A549 (cell line): ENCODE data around the gene NTM. TPM values are rescaled to one million over a fixed set of nuclear protein-coding genes. Genes with fewer than 3 reads are reported as not detected.

Experiments used
- ATAC-seq, 2 experiments: fragments of 200-7000 bp in 1 of 2; fragments of >200 bp in 1 of 2; cut with Nextera tagmentation in 1 of 2; cut with Tn5 transposase in 1 of 2; 3 replicates each; pipeline versions ENCODE4 v1.8.0 to v1.9.1; 2018 to 2020; ENCODE audit warnings: mild to moderate bottlenecking in 1 of 2, moderate library complexity in 1 of 2
- CTCF ChIA-PET: fragments of 300-600 bp; sonication (Branson Sonifier 250); formaldehyde crosslinking; extraction: SDS; loops from one replicate; lab custom pipeline; 2021; ENCODE audit warnings: antibody characterized with exemption, inconsistent platforms; lab: Yijun Ruan, JAX
- POLR2A ChIA-PET: fragments of 350-600 bp; formaldehyde crosslinking; extraction: SDS; loops from one replicate; lab custom pipeline; 2021; ENCODE audit warnings: antibody characterized with exemption, inconsistent platforms; lab: Yijun Ruan, JAX
- DNase-seq, 2 experiments: peaks; one replicate each; pipeline versions ENCODE4 v3.0.0 to v3.0.0-alpha.2; 2011 to 2016; ENCODE audit warnings: low read depth in 1 of 2, low spot score in 1 of 2
- FAIRE-seq: peaks from 2 replicates; lab custom pipeline; 2011; peaks lifted over from hg19 to GRCh38; lab: Jason Lieb, UNC
- H3K27ac ChIP-seq, 2 experiments: fragments of >200 bp; sonication (Bioruptor Twin); formaldehyde crosslinking; 3 replicates each; pipeline ENCODE4 v1.5.1; 2016 to 2017
- H3K4me1 ChIP-seq: fragments of >200 bp; sonication (Bioruptor Twin); formaldehyde crosslinking; 3 replicates; pipeline ENCODE4 v1.6.1; 2016
- H3K4me2 ChIP-seq: fragments of >200 bp; sonication (Bioruptor Twin); formaldehyde crosslinking; 3 replicates; pipeline ENCODE4 v1.6.1; 2016
- H3K4me3 ChIP-seq: fragments of >200 bp; sonication (Bioruptor Twin); formaldehyde crosslinking; 3 replicates; pipeline ENCODE4 v1.5.1; 2016
- H3K9me3 ChIP-seq: fragments of >200 bp; sonication (Bioruptor Twin); formaldehyde crosslinking; 3 replicates; pipeline ENCODE4 v1.6.1; 2016
- BCL3 ChIP-seq: fragments of >200 bp; sonication (Bioruptor Twin); formaldehyde crosslinking; IDR thresholded peaks from 3 replicates; pipeline ENCODE4 v1.6.1; 2016
- CBX2 ChIP-seq: fragments of 200-600 bp; sonication (generic); IDR thresholded peaks from 2 replicates; pipeline ENCODE4 v1.6.1; 2016; ENCODE audit warnings: low read depth, mild to moderate bottlenecking, borderline replicate concordance
- CHD4 ChIP-seq: fragments of 200-600 bp; sonication (generic); IDR thresholded peaks from 2 replicates; pipeline ENCODE4 v1.6.1; 2016; ENCODE audit warnings: antibody characterized with exemption, mild to moderate bottlenecking, borderline replicate concordance
- CTCF ChIP-seq: fragments of >200 bp; sonication (Bioruptor Twin); formaldehyde crosslinking; IDR thresholded peaks from 3 replicates; pipeline ENCODE4 v1.5.1; 2016
- EHF ChIP-seq: fragments of 250-450 bp; sonication (Bioruptor Pico); IDR thresholded peaks from 2 replicates; pipeline ENCODE4 v1.5.0; 2020; ENCODE audit warnings: mild to moderate bottlenecking
- GATA3 ChIP-seq: IDR thresholded peaks from 2 replicates; pipeline ENCODE4 v1.6.1; 2012; ENCODE audit warnings: borderline replicate concordance
- HES2 ChIP-seq: fragments of >200 bp; sonication (Bioruptor Twin); formaldehyde crosslinking; IDR thresholded peaks from 2 replicates; pipeline ENCODE4 v1.6.1; 2016
- HMGXB4 ChIP-seq: fragments of 250-450 bp; sonication (Bioruptor Pico); IDR thresholded peaks from 2 replicates; pipeline ENCODE4 v1.5.0; 2021; ENCODE audit warnings: mild to moderate bottlenecking, moderate library complexity, borderline replicate concordance
- HOXA7 ChIP-seq: fragments of 250-450 bp; sonication (Bioruptor Pico); IDR thresholded peaks from 2 replicates; pipeline ENCODE4 v1.5.0; 2020; ENCODE audit warnings: mild to moderate bottlenecking, moderate library complexity
- HOXB5 ChIP-seq: fragments of 250-450 bp; sonication (Bioruptor Pico); IDR thresholded peaks from 2 replicates; pipeline ENCODE4 v1.5.0; 2020; ENCODE audit warnings: mild to moderate bottlenecking, moderate library complexity
- JUN ChIP-seq, 2 experiments: fragments of >200 bp; sonication (Bioruptor Twin); formaldehyde crosslinking; IDR thresholded peaks; 2 replicates in 1 of 2; 3 replicates in 1 of 2; pipeline ENCODE4 v1.6.1; 2016 to 2017
- JUNB ChIP-seq: fragments of >200 bp; sonication (Bioruptor Twin); formaldehyde crosslinking; IDR thresholded peaks from 2 replicates; pipeline ENCODE4 v1.6.1; 2016
- KDM5A ChIP-seq: fragments of 200-600 bp; sonication (generic); IDR thresholded peaks from 2 replicates; pipeline ENCODE4 v1.6.1; 2016; ENCODE audit warnings: antibody characterized with exemption, mild to moderate bottlenecking
- MAZ ChIP-seq: fragments of 150-350 bp; IDR thresholded peaks from 2 replicates; pipeline ENCODE4 v1.6.1; 2014; ENCODE audit warnings: antibody characterized with exemption, low read depth, low read length, borderline replicate concordance
- MYC ChIP-seq: IDR thresholded peaks from 2 replicates; pipeline ENCODE4 v1.6.1; 2012; ENCODE audit warnings: mild to moderate bottlenecking, inconsistent platforms, low read length, improper control_type of control experiment, borderline replicate concordance
- NFE2L2 ChIP-seq: fragments of 150-350 bp; conservative IDR thresholded peaks from 2 replicates; pipeline ENCODE4 v1.6.1; 2014; ENCODE audit warnings: low read length
- NPAS2 ChIP-seq: fragments of 250-450 bp; sonication (Bioruptor Pico); IDR thresholded peaks from 2 replicates; pipeline ENCODE4 v1.8.0; 2022; ENCODE audit warnings: mild to moderate bottlenecking, moderate library complexity, borderline replicate concordance
- POLR2AphosphoS2 ChIP-seq: conservative IDR thresholded peaks from 2 replicates; pipeline ENCODE4 v1.6.1; 2012; ENCODE audit warnings: low read length, improper control_type of control experiment, inconsistent platforms
- RAD21 ChIP-seq, 2 experiments: fragments of >200 bp in 1 of 2; sonication (Bioruptor Twin) in 1 of 2; formaldehyde crosslinking in 1 of 2; IDR thresholded peaks in 1 of 2; conservative IDR thresholded peaks in 1 of 2; 2 replicates in 1 of 2; 3 replicates in 1 of 2; pipeline ENCODE4 v1.6.1; 2012 to 2018; ENCODE audit warnings: inconsistent platforms in 1 of 2
- RARB ChIP-seq: fragments of 250-450 bp; sonication (Bioruptor Pico); IDR thresholded peaks from 2 replicates; pipeline ENCODE4 v1.8.0; 2021; ENCODE audit warnings: mild to moderate bottlenecking, moderate library complexity
- RCOR1 ChIP-seq: fragments of 150-350 bp; IDR thresholded peaks from 2 replicates; pipeline ENCODE4 v1.6.1; 2014; ENCODE audit warnings: antibody characterized with exemption, low read length, low read depth
- SREBF2 ChIP-seq: fragments of 450-650 bp; IDR thresholded peaks from 2 replicates; pipeline ENCODE4 v1.6.1; 2014; ENCODE audit warnings: mild to moderate bottlenecking, moderate library complexity
- ZC3H11A ChIP-seq: fragments of 450-650 bp; IDR thresholded peaks from 2 replicates; pipeline ENCODE4 v1.6.1; 2014; ENCODE audit warnings: antibody characterized with exemption, mild to moderate bottlenecking
- ZNF302 ChIP-seq: fragments of 250-450 bp; sonication (Bioruptor Pico); IDR thresholded peaks from 2 replicates; pipeline ENCODE4 v1.9.0; 2021; ENCODE audit warnings: inconsistent platforms, mild to moderate bottlenecking, moderate library complexity
- WGBS: methylation state at CpG from one replicate; pipeline ENCODE4 v1.1.6; 2017; ENCODE audit errors: missing lambda C conversion rate; 5-methylcytosine and 5-hydroxymethylcytosine counted together
- polyA plus RNA-seq, 4 experiments: library from polyadenylated mRNA; depleted of rRNA in 3 of 4; stranded (reverse); fragments of >200 nt; fragmentation: RNase III in 1 of 4; extraction: RNeasy Plus Mini Kit Qiagen cat#74134 plus additional on column Dnase treatment in 1 of 4; gene quantifications; 2 replicates in 3 of 4; 3 replicates in 1 of 4; pipeline ENCODE4 v1.2.3, GENCODE V29; 2011 to 2017

NTM gene
- polyA plus RNA-seq, 2 of the 4 experiments (the other 2 are of a cell fraction) = not detected

GRCh38 chr11:131763193-131763890 is 392.9 kb downstream of the NTM start (continued):
- TF ChIP-seq CBX2 (no peak), HOXA7 (CRISPR knock-in tag) (no peak), RCOR1 (no peak), HOXB5 (CRISPR knock-in tag) (no peak), JUN (IDR thresholded peaks at IDR 0.05) (no peak), EHF (no peak), GATA3 (no peak), KDM5A (no peak), ZC3H11A (no peak), HMGXB4 (CRISPR knock-in tag) (no peak), BCL3 (no peak)

- CTCF ChIA-PET = no interaction called here
These were observed 393.7 kb downstream of the NTM start for GRCh38 chr11:131764126-131764525.

GRCh38 chr11:131764649-131765048 is 394.2 kb downstream of the NTM start:
- ATAC-seq = no peak
- POLR2A ChIA-PET = no interaction called here
- WGBS = 54% methylated on average over 3 of the region's 3 CpGs
- Histone ChIP-seq H3K4me3 (no peak overlapping the region), H3K4me1 (no peaks in the 10 kb centered on the region), H3K4me2 (no peak overlapping the region), H3K9me3 (no peaks in the 10 kb centered on the region), H3K27ac (no peak overlapping the region)
- CTCF ChIA-PET = no interaction called here
- FAIRE-seq = no peak
- DNase-seq = no peak
- TF ChIP-seq SREBF2 = no peak
- TF ChIP-seq ZNF302 = no peak
- TF ChIP-seq POLR2AphosphoS2 = no peak
- no peak for TF ChIP-seq MAZ
- no peak for TF ChIP-seq CBX2
- TF ChIP-seq CHD4 = no peak

More at GRCh38 chr11:131764126-131764525, 393.7 kb downstream of the NTM start:
- POLR2A ChIA-PET = no interaction called here
- no peak for ATAC-seq
- Histone ChIP-seq H3K27ac (no peak overlapping the region), H3K9me3 (no peaks in the 10 kb centered on the region), H3K4me3 (no peak overlapping the region), H3K4me1 (no peaks in the 10 kb centered on the region), H3K4me2 (no peak overlapping the region)
- FAIRE-seq = no peak
- 28% methylated on average over 4 of the region's 5 CpGs for WGBS
- TF ChIP-seq NPAS2 (CRISPR knock-in tag) (no peak), HES2 (no peak), CTCF (no peak), POLR2AphosphoS2 (no peak), SREBF2 (no peak), MYC (no peak), RAD21 (conservative IDR thresholded peaks at IDR 0.05 in 1 of 2, IDR thresholded peaks at IDR 0.05 in 1 of 2) (no peak), KDM5A (no peak), JUNB (no peak), NFE2L2 (no peak), RARB (CRISPR knock-in tag) (no peak)
- DNase-seq = no peak
